Measurements from ENCODE around the gene SNAPC3. TPM values are rescaled to one million over a fixed set of nuclear protein-coding genes. Genes with fewer than 3 reads are reported as not detected.
A peak's percentile ranks its signal among the peaks of the same experiment; 100 is the strongest.

Gene SNAPC3
- total and polyA plus RNA-seq, 4 donors = 10.9 to 75.5 (median 17.7) TPM

DNA sequence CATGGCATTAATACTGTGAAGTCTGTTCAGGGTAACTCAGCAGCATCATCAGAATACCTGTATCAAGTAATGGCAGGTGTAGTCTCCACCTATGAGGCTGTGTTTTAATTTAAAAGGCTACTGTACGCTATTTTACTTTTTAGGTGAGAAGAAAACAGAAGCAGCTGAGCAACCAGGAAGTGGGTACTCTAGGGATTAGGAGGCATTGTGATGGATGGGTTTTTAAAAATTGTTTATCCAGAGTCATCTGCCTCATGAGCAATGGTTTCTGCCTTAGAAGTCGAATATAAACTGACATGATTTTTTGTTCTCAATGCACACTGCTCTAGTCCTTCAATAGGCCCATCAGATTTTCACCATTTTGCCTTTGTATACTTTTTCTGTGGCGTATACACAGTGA, 45.5 kb downstream of the SNAPC3 start:
- ATAC-seq (ENCODE audit: insufficient read depth, low FRiP score) = no peak
- H3K27ac ChIP-seq (ENCODE audit: low read depth in 1 of 2, low read length in 1 of 2) = no peak overlapping the region
- no peaks in the 10 kb centered on the region for H3K27me3 ChIP-seq (ENCODE audit: control insufficient read depth in 3 of 3, insufficient read depth in 3 of 3, low read length in 2 of 3)
- DNase-seq = no peak
- H3K36me3 ChIP-seq (ENCODE audit: control insufficient read depth in 4 of 4, insufficient read depth in 4 of 4, low read length in 4 of 4) = peaks cover 3 to 49% (median 24%) of the 10 kb centered on the region in 4 donors
- H3K9ac ChIP-seq (ENCODE audit: insufficient read depth in 1 of 2, low read length in 2 of 2) = no peak overlapping the region
- TF ChIP-seq, protein P1, sequence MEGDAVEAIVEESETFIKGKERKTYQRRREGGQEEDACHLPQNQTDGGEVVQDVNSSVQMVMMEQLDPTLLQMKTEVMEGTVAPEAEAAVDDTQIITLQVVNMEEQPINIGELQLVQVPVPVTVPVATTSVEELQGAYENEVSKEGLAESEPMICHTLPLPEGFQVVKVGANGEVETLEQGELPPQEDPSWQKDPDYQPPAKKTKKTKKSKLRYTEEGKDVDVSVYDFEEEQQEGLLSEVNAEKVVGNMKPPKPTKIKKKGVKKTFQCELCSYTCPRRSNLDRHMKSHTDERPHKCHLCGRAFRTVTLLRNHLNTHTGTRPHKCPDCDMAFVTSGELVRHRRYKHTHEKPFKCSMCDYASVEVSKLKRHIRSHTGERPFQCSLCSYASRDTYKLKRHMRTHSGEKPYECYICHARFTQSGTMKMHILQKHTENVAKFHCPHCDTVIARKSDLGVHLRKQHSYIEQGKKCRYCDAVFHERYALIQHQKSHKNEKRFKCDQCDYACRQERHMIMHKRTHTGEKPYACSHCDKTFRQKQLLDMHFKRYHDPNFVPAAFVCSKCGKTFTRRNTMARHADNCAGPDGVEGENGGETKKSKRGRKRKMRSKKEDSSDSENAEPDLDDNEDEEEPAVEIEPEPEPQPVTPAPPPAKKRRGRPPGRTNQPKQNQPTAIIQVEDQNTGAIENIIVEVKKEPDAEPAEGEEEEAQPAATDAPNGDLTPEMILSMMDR (IDR thresholded peaks at IDR 0.05; ENCODE audit: control extremely low read depth, extremely low read depth) = no peak
- 79 to 82% methylated on average over 3 of the region's 3 CpGs for WGBS, 2 donors
- no peaks in the 10 kb centered on the region for H3K4me1 ChIP-seq (ENCODE audit: control insufficient read depth in 5 of 5, insufficient read depth in 5 of 5, low read length in 5 of 5)
- no peak overlapping the region for H3K4me3 ChIP-seq
- H3K9me3 ChIP-seq (ENCODE audit: control insufficient read depth in 4 of 4, insufficient read depth in 3 of 4, low read length in 3 of 4) = no peaks in the 10 kb centered on the region

DNA sequence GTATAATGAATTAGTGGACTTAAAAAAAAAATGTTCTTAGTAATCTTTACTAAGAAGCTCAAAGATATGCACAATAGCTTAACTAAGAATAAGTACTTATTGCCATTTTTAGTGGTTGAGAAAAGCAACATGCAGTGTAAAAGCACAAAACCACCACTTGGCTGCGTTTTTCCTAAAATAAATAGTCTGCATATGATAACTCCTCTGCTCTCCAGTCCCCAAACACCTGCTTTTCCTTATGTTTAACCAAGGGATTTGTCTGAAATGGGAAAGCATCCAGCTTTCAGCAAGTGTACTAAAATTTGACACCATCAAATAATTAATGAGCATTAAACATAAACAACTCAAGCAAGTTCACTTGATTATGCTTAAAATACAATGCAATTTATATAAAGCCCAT, 46.7 kb downstream of the SNAPC3 start:
- H3K4me1 ChIP-seq (ENCODE audit: control insufficient read depth in 5 of 5, insufficient read depth in 5 of 5, low read length in 5 of 5) = no peaks in the 10 kb centered on the region
- TF ChIP-seq, protein P1 (IDR thresholded peaks at IDR 0.05; ENCODE audit: control extremely low read depth, extremely low read depth) = no peak
- H3K4me3 ChIP-seq = no peak overlapping the region
- no peaks in the 10 kb centered on the region for H3K27me3 ChIP-seq (ENCODE audit: control insufficient read depth in 3 of 3, insufficient read depth in 3 of 3, low read length in 2 of 3)
- WGBS, 2 donors = 64 to 80% methylated on average over 1 of the region's 1 CpG
- DNase-seq (peak in 1 of 3 donors; percentile 18), ATAC-seq (ENCODE audit: insufficient read depth, low FRiP score) (no peak)
- peaks cover 4 to 51% (median 25%) of the 10 kb centered on the region in 4 donors for H3K36me3 ChIP-seq (ENCODE audit: control insufficient read depth in 4 of 4, insufficient read depth in 4 of 4, low read length in 4 of 4)
- H3K9ac ChIP-seq (ENCODE audit: insufficient read depth in 1 of 2, low read length in 2 of 2) = no peak overlapping the region
- no peaks in the 10 kb centered on the region for H3K9me3 ChIP-seq (ENCODE audit: control insufficient read depth in 4 of 4, insufficient read depth in 3 of 4, low read length in 3 of 4)
- no peak overlapping the region for H3K27ac ChIP-seq (ENCODE audit: low read depth in 1 of 2, low read length in 1 of 2)

DNA sequence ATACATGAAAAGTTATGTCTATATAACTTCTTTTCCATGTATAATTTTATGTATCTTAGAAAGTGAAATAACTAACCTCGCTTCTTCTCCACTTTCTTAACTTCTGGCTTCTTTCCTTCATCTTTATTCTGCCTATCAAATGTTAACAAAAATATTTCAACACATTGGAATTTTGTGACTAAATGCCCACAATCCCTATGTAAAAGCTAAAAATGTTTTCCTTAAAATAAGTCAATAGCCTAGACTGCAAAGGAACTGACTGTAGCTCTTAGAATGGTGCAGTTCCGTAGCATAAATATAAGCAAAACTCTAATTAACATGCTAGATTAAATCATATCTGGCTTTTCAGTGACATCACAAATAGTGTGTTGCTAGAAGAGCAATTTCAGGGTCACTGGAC, 47.2 kb downstream of the SNAPC3 start:
- H3K36me3 ChIP-seq (ENCODE audit: control insufficient read depth in 4 of 4, insufficient read depth in 4 of 4, low read length in 4 of 4) = peaks cover 4 to 50% (median 26%) of the 10 kb centered on the region in 4 donors
- H3K9ac ChIP-seq (ENCODE audit: insufficient read depth in 1 of 2, low read length in 2 of 2) = no peak overlapping the region
- no peak overlapping the region for H3K27ac ChIP-seq (ENCODE audit: low read depth in 1 of 2, low read length in 1 of 2)
- TF ChIP-seq, protein P1 (IDR thresholded peaks at IDR 0.05; ENCODE audit: control extremely low read depth, extremely low read depth) = no peak
- DNase-seq = no peak
- no peak overlapping the region for H3K4me3 ChIP-seq
- H3K9me3 ChIP-seq (ENCODE audit: control insufficient read depth in 4 of 4, insufficient read depth in 3 of 4, low read length in 3 of 4) = no peaks in the 10 kb centered on the region
- H3K27me3 ChIP-seq (ENCODE audit: control insufficient read depth in 3 of 3, insufficient read depth in 3 of 3, low read length in 2 of 3) = no peaks in the 10 kb centered on the region
- H3K4me1 ChIP-seq (ENCODE audit: control insufficient read depth in 5 of 5, insufficient read depth in 5 of 5, low read length in 5 of 5) = no peaks in the 10 kb centered on the region
- ATAC-seq (ENCODE audit: insufficient read depth, low FRiP score) = no peak
- 91% methylated on average over 2 of the region's 2 CpGs for WGBS, 2 donors

DNA sequence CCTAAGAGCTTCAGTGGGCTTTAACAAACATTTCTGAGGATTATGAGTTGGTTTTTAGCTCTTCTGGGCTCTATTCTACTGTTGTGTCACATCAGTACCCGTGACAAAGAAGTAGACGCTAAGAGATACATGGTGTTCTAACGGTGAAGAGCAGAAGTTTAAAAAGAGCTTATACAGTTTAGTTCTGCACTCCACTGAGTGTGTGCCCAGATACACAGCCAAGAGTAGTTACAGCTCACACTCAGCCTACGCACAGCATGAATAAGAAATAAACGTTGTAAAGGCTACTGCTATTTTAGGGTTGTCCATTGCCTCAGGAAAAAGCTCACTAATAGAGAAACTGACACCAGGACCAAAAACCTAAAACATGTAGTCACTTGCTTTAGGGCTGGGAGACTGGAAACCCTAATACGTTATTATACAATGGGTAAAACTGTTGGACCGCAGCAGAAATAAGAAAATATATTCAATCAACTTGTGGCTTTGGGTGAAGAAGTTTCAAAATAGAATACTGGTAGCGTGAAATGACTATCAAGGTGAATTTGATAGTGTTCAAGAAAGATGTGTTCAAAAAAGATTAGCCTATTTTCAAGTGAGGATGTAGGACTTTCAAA, 53.4 kb downstream of the SNAPC3 start:
- ATAC-seq (ENCODE audit: insufficient read depth, low FRiP score) (no peak), DNase-seq (no peak)
- WGBS, 2 donors = 92 to 93% methylated on average over 8 of the region's 8 CpGs
- H3K27me3 ChIP-seq (ENCODE audit: control insufficient read depth in 3 of 3, insufficient read depth in 3 of 3, low read length in 2 of 3) = no peaks in the 10 kb centered on the region
- H3K36me3 ChIP-seq (ENCODE audit: control insufficient read depth in 4 of 4, insufficient read depth in 4 of 4, low read length in 4 of 4) = peaks cover 4 to 20% (median 10%) of the 10 kb centered on the region in 4 donors
- TF ChIP-seq, protein P1 (IDR thresholded peaks at IDR 0.05; ENCODE audit: control extremely low read depth, extremely low read depth) = no peak
- H3K9me3 ChIP-seq (ENCODE audit: control insufficient read depth in 4 of 4, insufficient read depth in 3 of 4, low read length in 3 of 4) = no peaks in the 10 kb centered on the region
- no peak overlapping the region for H3K27ac ChIP-seq (ENCODE audit: low read depth in 1 of 2, low read length in 1 of 2)
- H3K4me3 ChIP-seq = no peak overlapping the region
- H3K4me1 ChIP-seq (ENCODE audit: control insufficient read depth in 5 of 5, insufficient read depth in 5 of 5, low read length in 5 of 5) = no peaks in the 10 kb centered on the region
- H3K9ac ChIP-seq (ENCODE audit: insufficient read depth in 1 of 2, low read length in 2 of 2) = no peak overlapping the region

Data from lung (tissue), 12 donors.